A673 (cell line): ENCODE results near the gene MAPKAP1. TPM values are rescaled to one million over a fixed set of nuclear protein-coding genes. Genes with fewer than 3 reads are reported as not detected.
A peak's percentile ranks its signal among the peaks of the same experiment; 100 is the strongest.

Source experiments
- BruUV-seq: library from RNA; stranded (reverse); fragments of 400-500 nt; replicated peaks from 2 replicates; lab custom pipeline; 2021; lab: Mats Ljungman, UMichigan
- CTCF ChIA-PET: fragments of 300-600 bp; sonication (Branson Sonifier 250); formaldehyde crosslinking; loops from one replicate; lab custom pipeline; 2022; ENCODE audit warnings: antibody characterized with exemption; lab: Charles Lee
- POLR2A ChIA-PET: fragments of 300-600 bp; sonication (Branson Sonifier 250); formaldehyde crosslinking; loops from one replicate; lab custom pipeline; 2022; ENCODE audit warnings: antibody characterized with exemption; ENCODE audit not compliant: low non-redundant PET; lab: Charles Lee
- DNase-seq: peaks from one replicate; pipeline ENCODE4 v3.0.0-alpha.2; 2015; ENCODE audit warnings: low spot score
- H3K27ac ChIP-seq: fragments of 200-600 bp; sonication (generic); 2 replicates; pipeline ENCODE4 v1.5.1; 2016; ENCODE audit warnings: mixed run types, low read depth, mild to moderate bottlenecking, mixed read lengths, antibody characterized with exemption, low read length; ENCODE audit not compliant: poor library complexity, severe bottlenecking
- H3K27me3 ChIP-seq: fragments of 200-600 bp; sonication (generic); replicated peaks from 2 replicates; pipeline ENCODE4 v1.6.1; 2017; ENCODE audit warnings: mixed run types, low read depth, mild to moderate bottlenecking, mixed read lengths, antibody characterized with exemption, low read length; ENCODE audit not compliant: insufficient read depth, poor library complexity
- H3K36me3 ChIP-seq: fragments of 200-600 bp; sonication (generic); 2 replicates; pipeline ENCODE4 v1.6.1; 2016; ENCODE audit warnings: mixed run types, mild to moderate bottlenecking, mixed read lengths, antibody characterized with exemption, low read length; ENCODE audit not compliant: insufficient read depth, poor library complexity, severe bottlenecking
- H3K4me1 ChIP-seq: fragments of 200-600 bp; sonication (generic); 2 replicates; pipeline ENCODE4 v1.6.1; 2017; ENCODE audit warnings: mixed run types, mild to moderate bottlenecking, mixed read lengths, antibody characterized with exemption, low read length; ENCODE audit not compliant: insufficient read depth, poor library complexity, severe bottlenecking
- H3K4me3 ChIP-seq: fragments of 200-600 bp; sonication (generic); 2 replicates; pipeline ENCODE4 v1.5.1; 2016; ENCODE audit warnings: low read depth, mixed run types, mild to moderate bottlenecking, mixed read lengths, low read length; ENCODE audit not compliant: poor library complexity, severe bottlenecking
- H3K9me3 ChIP-seq: fragments of 200-600 bp; sonication (generic); 2 replicates; pipeline ENCODE4 v1.6.1; 2016; ENCODE audit warnings: mixed run types, low read depth, mild to moderate bottlenecking, mixed read lengths, antibody characterized with exemption, low read length; ENCODE audit not compliant: poor library complexity, severe bottlenecking
- EZH2 ChIP-seq: fragments of 200-600 bp; sonication (generic); IDR thresholded peaks from 2 replicates; pipeline ENCODE4 v1.6.1; 2017; ENCODE audit warnings: borderline replicate concordance, low read depth, mild to moderate bottlenecking, mixed read lengths, antibody characterized with exemption, low read length; ENCODE audit not compliant: poor library complexity, severe bottlenecking
- intact Hi-C: fragments of 100-400 bp; cut with micrococcal nuclease; formaldehyde crosslinking; loops from one replicate; pipeline ENCODE4 v1.10.0; 2022; ENCODE audit not compliant: unreplicated experiment
- total RNA-seq: library from RNA; stranded (reverse); gene quantifications from 2 replicates; pipeline ENCODE4 v1.2.3, GENCODE V29; 2021
- TF ChIP-seq, protein P1 (sequence below): fragments of 300-800, 200-600 bp; sonication (generic); conservative IDR thresholded peaks from 2 replicates; pipeline ENCODE4 v1.5.1; 2017; ENCODE audit warnings: low read depth, mild to moderate bottlenecking, antibody characterized with exemption, low read length, moderate library complexity, mixed read lengths

The MAPKAP1 gene
- total RNA-seq, 1 experiment from 2014 or later, result 98.7 TPM

DNA sequence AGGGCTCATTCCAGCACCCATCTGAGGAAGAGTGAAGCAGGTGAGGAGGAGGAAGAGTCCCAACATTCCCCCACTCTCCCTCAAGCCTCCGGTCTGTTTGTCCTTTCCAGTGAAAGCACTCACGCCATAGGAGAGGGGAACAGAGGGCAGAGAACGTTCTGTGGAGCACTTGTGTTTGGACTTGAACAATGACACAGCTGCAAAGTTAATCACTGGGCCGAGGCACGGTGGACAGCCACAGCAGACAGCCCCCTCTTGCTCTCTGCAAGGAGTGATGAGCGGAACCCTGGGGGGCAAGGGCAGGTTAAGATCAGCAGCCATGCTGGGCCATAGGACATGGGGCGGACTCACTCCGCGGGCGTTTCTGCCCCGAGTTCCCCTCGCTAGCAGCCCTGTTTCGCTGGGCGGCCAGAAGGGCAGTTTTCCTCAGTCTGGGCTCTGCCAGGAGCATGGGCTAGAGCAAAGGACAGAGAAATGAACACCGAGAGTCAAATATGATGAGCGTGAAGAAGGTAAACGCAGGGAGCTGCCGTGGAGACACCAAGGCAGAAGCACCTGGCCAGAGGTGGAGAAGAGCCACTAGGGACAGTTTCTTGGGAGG, 259.7 kb downstream of the MAPKAP1 start:
- CTCF ChIA-PET, result no interaction called here
- BruUV-seq, result no TSS peak
- TF ChIP-seq EZH2, result no peak
- TF ChIP-seq, protein P1, sequence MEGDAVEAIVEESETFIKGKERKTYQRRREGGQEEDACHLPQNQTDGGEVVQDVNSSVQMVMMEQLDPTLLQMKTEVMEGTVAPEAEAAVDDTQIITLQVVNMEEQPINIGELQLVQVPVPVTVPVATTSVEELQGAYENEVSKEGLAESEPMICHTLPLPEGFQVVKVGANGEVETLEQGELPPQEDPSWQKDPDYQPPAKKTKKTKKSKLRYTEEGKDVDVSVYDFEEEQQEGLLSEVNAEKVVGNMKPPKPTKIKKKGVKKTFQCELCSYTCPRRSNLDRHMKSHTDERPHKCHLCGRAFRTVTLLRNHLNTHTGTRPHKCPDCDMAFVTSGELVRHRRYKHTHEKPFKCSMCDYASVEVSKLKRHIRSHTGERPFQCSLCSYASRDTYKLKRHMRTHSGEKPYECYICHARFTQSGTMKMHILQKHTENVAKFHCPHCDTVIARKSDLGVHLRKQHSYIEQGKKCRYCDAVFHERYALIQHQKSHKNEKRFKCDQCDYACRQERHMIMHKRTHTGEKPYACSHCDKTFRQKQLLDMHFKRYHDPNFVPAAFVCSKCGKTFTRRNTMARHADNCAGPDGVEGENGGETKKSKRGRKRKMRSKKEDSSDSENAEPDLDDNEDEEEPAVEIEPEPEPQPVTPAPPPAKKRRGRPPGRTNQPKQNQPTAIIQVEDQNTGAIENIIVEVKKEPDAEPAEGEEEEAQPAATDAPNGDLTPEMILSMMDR, result no peak
- H3K36me3 ChIP-seq, result no peaks in the 10 kb centered on the region
- no peaks in the 10 kb centered on the region for H3K4me1 ChIP-seq
- POLR2A ChIA-PET, result no interaction called here
- no peak overlapping the region for H3K4me3 ChIP-seq
- no peak for DNase-seq
- intact Hi-C loops, result no loop called here
- no peaks in the 10 kb centered on the region for H3K9me3 ChIP-seq
- H3K27me3 ChIP-seq, result no peaks in the 10 kb centered on the region
- H3K27ac ChIP-seq, result no peak overlapping the region

DNA sequence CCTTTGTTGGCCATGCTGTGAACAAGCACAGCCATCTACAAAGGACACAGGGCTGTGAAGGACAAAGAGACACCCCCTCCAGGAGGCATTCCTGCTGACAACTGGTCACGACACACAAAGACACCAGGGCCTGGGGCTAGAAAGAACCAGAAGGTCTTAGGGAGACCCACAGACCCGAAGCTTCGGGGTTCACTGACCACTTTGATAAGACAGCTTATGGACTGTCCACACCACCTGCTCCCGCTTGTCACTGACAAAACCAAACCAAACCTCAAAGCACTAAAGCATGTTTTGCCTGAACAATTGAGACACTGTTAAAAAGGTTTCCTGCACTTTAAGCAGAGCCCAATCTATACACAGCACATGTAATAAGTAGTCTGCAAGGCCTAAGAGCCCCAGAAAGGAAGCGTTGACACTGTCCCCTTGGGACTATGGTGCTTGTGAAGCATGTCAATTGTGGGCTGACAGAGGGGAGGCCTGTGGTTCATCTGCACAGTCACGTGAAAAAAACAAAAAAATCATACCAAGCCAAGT, 260.4 kb downstream of the MAPKAP1 start:
- TF ChIP-seq, protein P1, result no peak
- TF ChIP-seq EZH2, result no peak
- H3K27me3 ChIP-seq, result no peaks in the 10 kb centered on the region
- no peak overlapping the region for H3K4me3 ChIP-seq
- ChIA-PET POLR2A (no interaction called here), CTCF (no interaction called here)
- DNase-seq, result peak; percentile 51
- BruUV-seq, result no TSS peak
- H3K9me3 ChIP-seq, result no peaks in the 10 kb centered on the region
- no peak overlapping the region for H3K27ac ChIP-seq
- intact Hi-C loops, result no loop called here
- no peaks in the 10 kb centered on the region for H3K36me3 ChIP-seq
- H3K4me1 ChIP-seq, result no peaks in the 10 kb centered on the region

DNA sequence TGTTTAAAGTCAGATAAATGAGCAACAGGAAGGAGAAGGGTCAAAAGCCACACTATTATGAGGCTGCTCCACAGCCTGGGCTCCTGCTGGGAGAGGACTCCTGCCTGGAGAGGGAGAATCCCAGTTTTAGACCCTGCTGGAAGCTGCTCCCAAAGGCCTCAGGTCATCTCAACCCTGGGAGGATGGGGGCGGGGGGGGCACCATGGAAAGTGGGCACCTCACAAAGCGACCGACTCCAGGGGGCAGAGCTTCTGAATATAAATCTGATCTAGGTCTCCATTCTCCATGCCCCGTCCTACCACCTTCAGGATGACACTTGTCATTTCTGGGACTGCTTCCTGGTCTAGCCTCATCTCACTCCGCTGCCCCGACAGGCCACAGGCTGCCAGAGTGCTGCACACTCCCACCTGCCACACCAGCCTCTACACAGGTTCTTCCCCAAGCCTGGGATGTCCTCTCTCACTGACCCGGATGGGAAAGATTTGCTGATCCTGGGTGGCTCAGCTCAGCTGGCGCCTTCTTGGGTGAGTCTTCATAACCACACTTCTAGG, 262.0 kb downstream of the MAPKAP1 start:
- BruUV-seq, result no TSS peak
- Histone ChIP-seq H3K4me1 (no peaks in the 10 kb centered on the region), H3K36me3 (no peaks in the 10 kb centered on the region), H3K27me3 (no peaks in the 10 kb centered on the region), H3K4me3 (no peak overlapping the region), H3K9me3 (no peaks in the 10 kb centered on the region), H3K27ac (no peak overlapping the region)
- POLR2A ChIA-PET, result no interaction called here
- intact Hi-C loops, result no loop called here
- no peak for TF ChIP-seq EZH2
- TF ChIP-seq, protein P1, result no peak
- CTCF ChIA-PET, result no interaction called here
- no peak for DNase-seq
